Medulla oblongata (tissue), 1 donor: Measurements from ENCODE around the gene CASKIN2.
A peak's percentile ranks its signal among the peaks of the same experiment; 100 is the strongest.
"Not testable (repeated sequence)": the region's sequence is repeated elsewhere in the genome, so short reads cannot be mapped to it uniquely, and the experiment has no call there.

ENCODE experiments used
- DNase-seq: peaks from one replicate; pipeline ENCODE4 v3.0.0-alpha.2; 2015; ENCODE audit errors: extremely low spot score

CASKIN2 gene

GRCh38 chr17:75468779-75469373 is 46.5 kb downstream of the CASKIN2 start:
- DNase-seq = no peak

DNA sequence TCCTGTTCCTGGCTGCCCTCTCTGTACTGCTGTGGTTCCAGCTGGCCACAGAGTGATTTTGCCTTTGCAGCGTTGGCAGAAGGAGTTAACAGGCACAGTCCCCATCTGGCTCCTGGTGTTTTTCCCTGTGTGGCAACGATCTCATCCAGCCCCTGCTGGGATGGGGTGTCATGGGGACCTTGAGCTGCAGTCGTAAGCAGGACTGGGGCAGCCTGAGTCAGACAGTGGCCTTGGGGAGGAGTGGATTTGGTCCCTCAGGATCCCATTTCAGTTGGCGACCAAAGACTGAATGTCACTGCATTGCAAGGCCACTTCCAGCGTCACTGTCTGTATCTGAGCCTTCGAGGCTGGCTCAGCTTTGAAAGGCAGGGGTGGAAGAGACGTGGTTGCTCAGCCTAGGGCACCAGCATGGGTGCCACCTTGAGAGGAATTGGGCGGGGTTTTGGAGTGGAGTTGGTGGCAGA is 47.0 kb downstream of the CASKIN2 start:
- DNase-seq = peak; percentile 47

- no peak for DNase-seq
These were observed 50.3 kb downstream of the CASKIN2 start for GRCh38 chr17:75465039-75465438.

DNA sequence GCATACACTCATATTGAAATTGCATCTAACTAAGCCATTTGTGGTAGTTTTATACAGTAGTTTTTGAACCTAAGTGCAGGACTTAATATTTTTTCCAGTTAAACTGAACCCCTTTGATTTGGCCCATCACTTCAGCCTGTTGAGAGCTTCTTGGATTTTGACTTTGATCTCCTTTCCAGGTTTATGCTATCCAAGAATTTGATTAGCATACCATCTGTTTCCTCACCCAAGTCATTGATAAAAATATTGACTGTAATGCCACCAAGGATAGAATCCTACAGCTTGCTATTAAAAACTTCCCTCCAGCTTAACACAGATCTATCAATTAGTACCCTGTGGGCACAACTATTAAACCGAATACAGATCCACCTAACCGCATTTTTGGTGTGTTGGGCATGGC is 51.7 kb downstream of the CASKIN2 start:
- DNase-seq = no peak

- DNase-seq = no peak
These were observed 55.0 kb downstream of the CASKIN2 start for GRCh38 chr17:75460295-75460694.

DNA sequence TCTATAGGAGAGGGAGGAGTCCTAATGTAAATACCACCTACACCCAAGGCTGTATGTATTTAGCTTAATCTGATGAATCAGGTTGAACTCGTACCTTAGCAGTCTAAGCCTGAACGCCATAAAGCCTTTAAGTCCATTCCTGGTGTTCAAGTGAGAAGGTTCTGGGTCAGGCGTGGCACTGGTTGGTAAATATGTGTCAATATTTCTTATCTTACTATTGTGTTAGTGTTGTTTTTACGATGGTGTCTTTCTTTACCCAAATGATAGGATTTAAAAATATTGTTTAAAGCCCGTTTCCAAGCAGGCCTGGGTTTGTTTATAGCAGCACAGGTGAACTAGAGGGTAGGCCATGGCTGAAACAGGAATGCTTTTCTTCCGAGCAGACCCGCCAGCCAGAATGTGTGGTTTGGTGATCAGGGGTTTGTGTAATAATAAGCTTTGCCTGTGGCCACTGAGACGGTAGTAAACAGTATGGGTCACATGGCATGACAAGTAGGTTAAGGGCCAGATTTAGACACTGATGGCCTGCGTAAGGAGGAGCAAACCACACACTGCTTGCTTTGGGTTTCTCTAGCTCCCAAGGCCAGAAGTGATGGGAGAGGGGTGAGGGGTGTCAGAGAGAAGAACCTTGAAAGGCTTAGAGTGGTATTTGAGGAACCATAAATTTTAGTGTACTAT is 55.6 kb downstream of the CASKIN2 start:
- peak; percentile 77 for DNase-seq

GRCh38 chr17:75459246-75459589 is 56.1 kb downstream of the CASKIN2 start:
- no peak for DNase-seq

DNA sequence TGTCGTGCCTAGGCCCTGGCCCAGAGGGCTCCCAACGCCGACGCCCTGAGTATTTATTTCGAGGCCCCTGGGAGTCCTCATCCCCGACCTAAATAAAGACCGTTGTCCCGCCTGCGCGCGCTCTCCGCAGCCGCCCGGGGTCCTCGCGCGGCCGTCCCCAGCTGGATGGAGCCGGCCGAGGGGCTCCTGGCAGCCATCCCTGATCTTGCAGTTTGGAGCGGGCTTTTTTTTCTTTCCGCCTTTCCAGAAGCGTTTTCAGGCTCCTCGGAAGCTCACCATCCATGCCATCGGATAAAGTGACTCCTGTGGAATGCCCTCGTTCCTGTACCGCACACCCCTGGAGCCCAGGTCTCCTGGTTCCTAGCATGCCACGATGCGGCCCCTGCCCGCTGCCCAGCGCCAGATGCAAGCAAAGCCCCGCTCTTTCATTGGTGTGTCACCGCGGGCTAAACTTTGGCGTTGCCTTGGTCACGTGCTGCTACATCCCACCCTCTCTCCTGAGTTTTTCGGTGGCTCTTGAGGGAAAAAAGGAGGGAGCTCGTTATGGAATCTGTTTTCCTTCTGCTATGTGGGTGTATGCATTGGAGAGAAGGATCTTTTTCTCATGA is 58.2 kb downstream of the CASKIN2 start:
- DNase-seq = peak; percentile 52

- peak; percentile 100 for DNase-seq
These were observed 58.8 kb downstream of the CASKIN2 start, which contains the start of gene TMEM94 for GRCh38 chr17:75456417-75457046. TSS of gene TMEM94 (plus strand) at chr17:75456635. CDS start at chr17:75471906, 15,271 bp downstream.

DNA sequence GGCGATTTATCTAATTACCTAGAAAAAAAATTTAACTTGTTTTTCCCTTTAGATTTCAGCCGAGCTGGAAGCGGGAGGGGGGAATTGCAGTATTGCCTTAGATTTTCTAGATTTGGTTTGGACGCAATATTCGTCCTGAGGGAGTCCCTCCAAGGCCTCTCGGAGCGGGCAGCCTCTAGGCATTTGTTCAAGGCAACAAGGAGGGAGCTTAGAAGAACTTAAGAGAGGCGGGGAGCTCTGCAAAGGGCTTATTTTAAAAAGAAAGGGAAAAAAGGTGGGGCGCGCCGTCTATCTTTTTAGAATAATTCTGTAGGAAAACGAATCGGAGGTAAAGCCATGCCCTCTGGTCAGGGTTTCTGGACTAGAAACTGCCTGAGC is 59.3 kb downstream of the CASKIN2 start:
- DNase-seq = no peak

- DNase-seq = not testable (repeated sequence)
These were observed 60.7 kb downstream of the CASKIN2 start for GRCh38 chr17:75454672-75455071.

DNA sequence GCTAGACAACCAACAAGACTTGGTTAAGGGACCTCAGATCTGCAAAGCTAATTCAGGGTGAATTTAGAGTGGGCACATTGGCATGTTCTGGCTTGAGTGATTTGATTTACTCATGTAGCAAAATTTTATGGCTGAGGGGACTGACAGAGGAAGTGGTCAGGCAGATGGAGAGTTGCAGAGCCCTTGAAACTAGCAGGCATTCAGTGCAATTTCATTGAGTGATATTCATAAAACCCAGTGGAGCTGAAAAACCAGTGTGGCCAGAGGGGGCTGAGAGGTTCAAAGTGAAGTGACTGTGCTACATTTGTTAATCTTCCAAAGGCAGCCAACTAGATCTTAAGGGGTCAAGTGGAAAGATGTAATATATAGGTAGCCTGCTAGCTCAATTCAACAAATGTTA is 61.1 kb downstream of the CASKIN2 start:
- no peak for DNase-seq

- no peak for DNase-seq
These were observed 65.1 kb downstream of the CASKIN2 start for GRCh38 chr17:75450270-75450669.
